OCI-LY3 (cell line): ENCODE measurements around the gene CEACAM19.

Experiments
- EZH2phosphoT487 ChIP-seq: fragments of 200-600 bp; shearing (Covaris generic); IDR thresholded peaks from 2 replicates; pipeline ENCODE4 v1.6.1; 2018; ENCODE audit warnings: antibody characterized with exemption, mixed run types, low read depth
- TF ChIP-seq, protein P1 (sequence below): fragments of 200-600, 300-600 bp; sonication (generic); IDR thresholded peaks from 2 replicates; pipeline ENCODE4 v1.5.1; 2014; ENCODE audit warnings: antibody characterized with exemption, low read length, low read depth

DNA sequence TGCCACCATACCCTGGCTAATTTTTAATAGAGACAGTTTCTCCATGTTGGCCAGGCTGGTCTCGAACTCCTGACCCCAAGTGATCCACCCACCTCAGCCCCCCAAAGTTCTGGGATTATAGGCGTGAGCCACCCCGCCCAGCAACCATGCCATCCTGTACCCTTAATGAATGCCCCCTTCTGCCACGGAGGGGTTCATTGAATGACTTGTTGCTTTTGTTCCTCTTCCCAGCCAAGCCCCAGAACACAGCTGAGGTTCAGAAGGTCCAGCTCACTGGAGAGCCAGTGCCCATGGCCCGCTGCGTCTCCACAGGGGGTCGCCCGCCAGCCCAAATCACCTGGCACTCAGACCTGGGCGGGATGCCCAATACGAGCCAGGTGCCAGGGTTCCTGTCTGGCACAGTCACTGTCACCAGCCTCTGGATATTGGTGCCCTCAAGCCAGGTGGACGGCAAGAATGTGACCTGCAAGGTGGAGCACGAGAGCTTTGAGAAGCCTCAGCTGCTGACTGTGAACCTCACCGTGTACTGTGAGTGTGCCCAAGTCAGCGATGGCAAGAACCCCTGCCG, 21.6 kb upstream of the CEACAM19 start:
- TF ChIP-seq, protein P1, sequence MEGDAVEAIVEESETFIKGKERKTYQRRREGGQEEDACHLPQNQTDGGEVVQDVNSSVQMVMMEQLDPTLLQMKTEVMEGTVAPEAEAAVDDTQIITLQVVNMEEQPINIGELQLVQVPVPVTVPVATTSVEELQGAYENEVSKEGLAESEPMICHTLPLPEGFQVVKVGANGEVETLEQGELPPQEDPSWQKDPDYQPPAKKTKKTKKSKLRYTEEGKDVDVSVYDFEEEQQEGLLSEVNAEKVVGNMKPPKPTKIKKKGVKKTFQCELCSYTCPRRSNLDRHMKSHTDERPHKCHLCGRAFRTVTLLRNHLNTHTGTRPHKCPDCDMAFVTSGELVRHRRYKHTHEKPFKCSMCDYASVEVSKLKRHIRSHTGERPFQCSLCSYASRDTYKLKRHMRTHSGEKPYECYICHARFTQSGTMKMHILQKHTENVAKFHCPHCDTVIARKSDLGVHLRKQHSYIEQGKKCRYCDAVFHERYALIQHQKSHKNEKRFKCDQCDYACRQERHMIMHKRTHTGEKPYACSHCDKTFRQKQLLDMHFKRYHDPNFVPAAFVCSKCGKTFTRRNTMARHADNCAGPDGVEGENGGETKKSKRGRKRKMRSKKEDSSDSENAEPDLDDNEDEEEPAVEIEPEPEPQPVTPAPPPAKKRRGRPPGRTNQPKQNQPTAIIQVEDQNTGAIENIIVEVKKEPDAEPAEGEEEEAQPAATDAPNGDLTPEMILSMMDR, result no peak
- TF ChIP-seq EZH2phosphoT487, result no peak
